Jurkat, Clone E6-1 (cell line): ENCODE data around the gene ITGAE.

ENCODE experiments used
- DNase-seq: peaks from one replicate; pipeline ENCODE4 v3.0.0-alpha.2; 2011; ENCODE audit warnings: low read depth, low spot score
- H3K4me3 ChIP-seq: 2 replicates; pipeline ENCODE4 v1.5.1; 2011; ENCODE audit warnings: mild to moderate bottlenecking, low read length, control low read depth, moderate library complexity

The ITGAE gene

DNA sequence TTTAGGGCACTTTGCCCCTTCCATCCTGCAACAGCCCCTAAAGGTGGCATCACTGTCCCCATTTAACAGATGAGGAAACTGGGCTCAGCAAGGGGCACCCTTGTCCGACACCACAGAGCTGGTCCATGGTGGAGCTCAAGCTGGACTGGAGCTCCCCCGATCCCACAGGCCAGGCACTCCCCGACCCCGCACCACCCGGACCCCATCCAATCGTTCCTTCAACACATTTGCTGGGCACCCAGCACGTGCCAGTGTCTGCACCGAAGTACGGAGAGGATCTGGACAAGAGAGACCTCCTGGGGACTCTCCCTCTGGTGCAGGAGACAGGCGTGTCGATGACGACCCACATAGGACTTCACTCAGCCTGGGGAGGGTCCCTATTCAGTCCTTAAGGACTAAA is 119.0 kb downstream of the ITGAE start:
- DNase-seq, result no peak
- no peak overlapping the region for H3K4me3 ChIP-seq

DNA sequence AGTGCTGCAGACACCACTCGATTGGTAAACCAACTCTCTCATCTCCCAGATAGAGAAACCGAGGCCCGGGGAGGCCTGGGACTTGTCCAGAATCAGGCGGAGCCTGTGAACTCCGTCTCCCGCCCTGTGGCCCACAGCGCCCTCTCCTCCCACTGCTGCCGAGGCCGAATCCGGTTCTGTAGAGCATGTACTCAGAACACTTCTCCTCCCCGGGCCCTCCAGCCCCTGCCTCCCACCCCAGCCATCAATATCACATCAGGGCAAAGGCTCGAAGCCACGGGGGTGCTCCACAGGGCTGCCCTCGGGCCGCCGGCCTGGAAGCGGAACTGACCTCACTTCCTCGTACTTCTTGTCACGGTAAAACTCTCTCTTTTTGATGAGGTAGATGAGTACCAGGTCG is 119.4 kb downstream of the ITGAE start:
- DNase-seq, result no peak
- H3K4me3 ChIP-seq, result no peak overlapping the region

DNA sequence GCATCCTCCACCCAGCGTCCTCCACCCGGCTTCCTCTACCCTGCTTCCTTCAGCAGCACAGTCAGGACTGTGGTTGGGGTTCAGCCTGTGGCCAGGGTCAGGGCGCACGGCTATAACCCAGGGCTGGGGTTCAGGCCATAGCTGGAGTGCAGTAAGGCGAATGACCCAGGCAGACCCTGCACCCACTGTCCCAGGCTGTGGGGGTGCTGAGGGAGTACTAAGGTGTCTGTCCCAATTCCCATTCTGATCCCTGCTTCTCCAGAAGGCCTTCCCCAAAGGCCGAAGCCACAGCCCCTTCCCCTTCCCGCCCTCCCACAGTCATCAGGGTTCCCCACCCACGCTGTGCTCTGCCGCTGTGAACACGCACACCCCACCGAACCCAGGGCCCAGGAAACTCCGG is 119.9 kb downstream of the ITGAE start:
- H3K4me3 ChIP-seq, result no peak overlapping the region
- DNase-seq, result no peak

DNA sequence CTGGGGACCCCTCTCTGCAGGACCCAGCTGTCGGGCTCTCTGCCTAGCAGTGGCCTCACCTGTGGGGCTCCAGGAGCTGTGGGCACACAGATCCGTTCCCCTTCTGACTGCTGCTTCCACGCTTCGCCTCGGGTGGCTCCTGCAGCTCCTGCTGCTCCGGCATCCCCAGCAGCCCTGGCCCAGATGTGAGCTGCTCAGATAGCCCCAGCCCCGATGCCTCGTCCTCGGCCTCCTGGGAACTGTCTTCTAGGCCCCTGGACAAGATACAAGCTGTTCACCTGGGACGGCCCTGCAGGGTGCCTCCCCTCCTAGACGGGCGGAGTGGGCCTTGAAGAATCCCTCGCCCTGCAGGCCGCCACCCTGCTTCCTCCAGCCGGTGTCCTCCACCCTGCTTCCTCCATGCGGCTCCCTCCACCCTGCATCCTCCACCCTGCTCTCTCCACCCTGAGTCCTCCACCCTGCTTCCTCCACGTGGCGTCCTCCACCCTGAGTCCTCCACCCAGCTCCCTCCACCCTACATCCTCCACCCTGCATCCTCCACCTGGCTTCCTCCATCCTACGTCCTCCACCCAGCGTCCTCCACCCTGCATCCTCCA is 121.4 kb downstream of the ITGAE start:
- no peak for DNase-seq
- no peak overlapping the region for H3K4me3 ChIP-seq

DNA sequence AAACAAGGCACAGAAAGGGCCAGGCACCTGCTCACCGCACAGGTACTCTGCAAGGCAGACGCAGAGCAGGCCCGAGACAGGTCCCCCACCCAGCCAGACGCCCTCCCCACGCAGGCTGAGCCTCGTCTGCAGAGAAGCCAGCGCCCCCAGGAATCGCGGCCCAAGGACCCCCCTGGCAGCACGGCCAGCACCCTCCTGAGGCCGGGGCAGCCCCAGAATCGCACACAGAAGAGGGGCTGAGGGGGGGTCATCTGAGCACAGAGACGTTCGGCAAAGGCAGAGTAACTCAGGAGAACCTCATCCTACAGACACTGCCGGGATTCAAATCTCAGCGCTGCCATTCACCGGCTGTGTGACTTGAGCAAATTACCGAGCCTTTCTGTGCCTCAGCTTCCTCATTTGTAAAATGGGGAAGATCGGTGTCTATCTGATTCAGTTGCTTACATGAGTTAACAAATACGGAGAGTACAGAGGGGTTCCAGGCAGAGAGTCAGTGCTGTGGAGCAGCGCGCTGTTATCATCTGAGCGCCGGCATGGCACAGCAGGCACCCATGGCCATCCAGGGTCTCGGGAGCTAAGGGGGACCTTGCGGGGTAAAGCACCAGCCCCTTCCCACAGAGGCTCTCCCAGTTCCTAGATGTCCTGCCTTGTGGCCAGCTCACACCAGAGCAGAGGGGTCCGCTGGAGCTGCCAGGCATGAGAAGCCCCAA is 122.0 kb downstream of the ITGAE start:
- H3K4me3 ChIP-seq, result no peak overlapping the region
- DNase-seq, result no peak

DNA sequence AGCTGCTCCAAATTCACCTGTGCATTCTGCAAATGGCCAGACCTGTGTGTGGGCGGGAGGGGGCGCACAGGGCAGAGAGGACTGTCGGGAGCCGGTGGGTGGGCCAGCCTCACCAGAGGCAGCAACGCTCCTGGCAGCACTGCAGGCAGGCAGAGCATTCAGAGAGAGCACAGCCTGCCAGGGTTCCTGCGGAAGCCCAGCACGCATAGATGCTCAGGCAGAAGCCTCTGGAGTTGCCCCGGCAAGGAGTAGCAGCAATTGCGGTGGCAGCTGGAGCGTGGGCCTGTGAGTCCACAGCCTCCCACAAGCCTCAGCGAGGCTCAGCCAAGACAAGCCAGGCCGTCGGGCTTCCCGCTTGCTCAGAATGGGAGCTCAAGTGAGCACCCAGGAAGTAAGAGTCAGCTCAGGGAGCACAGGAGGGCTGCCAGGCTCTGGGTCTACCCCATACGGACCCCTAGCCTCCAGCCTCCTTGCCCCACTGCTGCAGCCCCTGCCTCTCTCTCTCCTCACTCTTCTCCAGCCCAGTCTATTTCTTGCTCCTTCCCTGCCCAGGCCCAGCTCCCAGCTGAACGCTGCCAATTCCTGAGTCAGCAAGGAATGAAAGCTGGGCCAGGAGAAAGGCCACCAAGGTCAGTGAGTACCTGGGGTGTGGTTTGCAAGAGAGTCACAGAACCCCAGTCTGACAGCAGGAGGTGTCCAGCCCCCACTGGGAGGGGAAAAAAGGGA is 122.7 kb downstream of the ITGAE start:
- no peak for DNase-seq
- H3K4me3 ChIP-seq, result no peak overlapping the region

DNA sequence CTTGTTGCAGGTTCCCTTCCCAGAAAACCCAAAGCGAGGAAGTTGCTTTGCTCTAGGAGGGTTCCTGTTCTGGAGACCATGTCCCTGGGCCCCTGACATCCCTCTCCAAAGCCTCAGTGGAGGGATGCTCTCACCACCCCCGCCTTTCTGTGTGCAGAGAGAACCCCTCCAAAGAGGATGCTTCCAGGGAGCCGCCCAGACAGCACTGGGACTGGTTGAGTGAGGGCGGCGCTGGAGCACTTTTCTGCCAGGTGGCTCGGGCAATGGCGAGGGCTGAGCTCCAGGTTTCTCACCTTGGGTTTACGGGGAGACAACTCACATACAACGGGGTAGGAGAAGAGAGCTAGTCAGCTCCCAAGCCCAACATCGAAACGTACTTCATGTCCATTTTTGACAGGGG is 125.1 kb downstream of the ITGAE start:
- H3K4me3 ChIP-seq, result no peak overlapping the region

DNA sequence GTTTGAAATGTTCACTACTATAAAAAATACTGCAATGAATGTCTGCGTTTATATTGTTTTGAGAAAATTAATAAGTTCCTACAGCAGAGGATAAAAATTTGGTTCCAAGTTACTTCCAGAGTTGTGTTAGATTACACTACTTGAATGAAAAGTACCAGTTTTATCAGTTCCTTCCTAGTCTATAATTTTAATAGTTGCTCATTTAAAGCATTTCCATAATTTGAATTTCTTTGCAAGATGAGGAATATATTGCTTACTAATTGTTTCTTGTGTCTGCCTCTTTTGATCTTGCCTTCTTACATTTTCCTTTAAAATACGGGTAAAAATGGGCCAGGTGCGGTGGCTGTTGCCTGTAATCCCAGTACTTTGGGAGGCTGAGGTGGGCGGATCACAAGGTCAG is 128.4 kb downstream of the ITGAE start:
- no peak overlapping the region for H3K4me3 ChIP-seq
- DNase-seq, result no peak

More for the DNA sequence above, 125.1 kb downstream of the ITGAE start:
- DNase-seq, result no peak

DNA sequence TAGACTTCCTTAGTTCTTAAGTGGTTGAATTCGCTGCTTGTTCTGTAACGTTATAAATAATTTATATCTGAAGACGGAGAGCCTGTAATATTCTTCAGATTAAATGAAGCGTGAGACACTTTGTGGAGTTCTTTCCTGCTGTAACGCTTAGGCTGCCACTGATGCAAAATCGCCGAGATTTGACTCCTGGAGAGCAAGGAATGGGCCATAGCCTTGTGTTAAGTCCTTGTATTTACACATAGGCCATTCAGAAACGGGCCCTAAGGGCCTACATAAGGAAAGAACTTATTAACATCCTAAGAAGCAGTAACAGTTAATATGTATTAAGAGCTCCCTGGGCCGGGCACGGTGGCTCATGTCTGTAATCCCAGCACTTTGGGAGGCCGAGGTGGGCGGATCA is 131.4 kb downstream of the ITGAE start:
- H3K4me3 ChIP-seq, result peak overlapping the region; percentile 88
- DNase-seq, result no peak

DNA sequence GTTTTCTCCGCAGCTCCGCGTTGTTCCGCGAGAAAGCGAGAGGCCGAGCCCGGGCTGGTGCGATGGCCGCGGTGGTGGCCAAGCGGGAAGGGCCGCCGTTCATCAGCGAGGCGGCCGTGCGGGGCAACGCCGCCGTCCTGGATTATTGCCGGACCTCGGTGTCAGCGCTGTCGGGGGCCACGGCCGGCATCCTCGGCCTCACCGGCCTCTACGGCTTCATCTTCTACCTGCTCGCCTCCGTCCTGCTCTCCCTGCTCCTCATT is 132.0 kb downstream of the ITGAE start:
- DNase-seq, result no peak
- peak overlapping the region; percentile 88 for H3K4me3 ChIP-seq

DNA sequence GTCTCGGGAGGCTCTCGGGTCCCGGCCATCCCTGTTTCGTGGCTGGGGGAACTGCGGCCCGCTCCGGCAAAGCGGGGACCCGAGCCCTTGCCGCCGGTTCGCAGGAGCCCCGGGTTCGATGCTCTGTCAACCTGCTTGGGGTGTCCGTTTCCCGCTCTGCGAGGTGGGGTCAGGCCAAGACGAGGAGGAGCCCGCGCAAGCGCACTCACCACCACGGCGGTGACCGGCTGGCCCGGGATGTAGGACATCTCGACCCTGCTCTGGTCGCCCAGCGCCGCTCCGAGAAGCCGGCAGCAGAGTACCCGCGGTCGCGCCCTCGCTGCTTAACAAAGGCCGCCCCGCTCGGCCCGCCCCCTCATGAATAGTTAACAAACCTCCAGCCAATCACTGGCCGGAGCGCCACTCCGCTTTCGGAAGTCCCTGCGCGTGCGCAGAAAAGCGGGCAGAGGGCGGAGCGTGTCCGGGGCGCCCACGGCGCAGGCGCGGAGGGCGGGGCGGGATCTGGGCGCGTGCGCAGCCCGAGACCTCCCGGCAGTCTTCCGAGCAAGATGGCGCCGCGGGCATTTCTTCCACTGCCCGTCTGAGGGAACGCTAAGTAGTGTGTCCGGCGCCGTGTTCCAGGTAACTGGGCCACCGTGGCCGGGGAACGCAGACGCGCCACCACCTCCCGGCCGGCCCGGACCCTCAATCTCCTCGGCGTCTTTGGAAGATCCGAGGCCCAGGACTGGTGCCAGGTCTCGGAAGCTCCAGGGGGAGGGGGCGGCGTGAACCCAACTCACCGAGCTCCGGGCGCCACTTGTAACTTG is 132.5 kb downstream of the ITGAE start, which contains the start of the genes EMC6 and TAX1BP3:
Gene EMC6 (plus strand): TSS at position 534 of the 806 bp plus-strand sequence. CDS start 335 bp downstream, outside the sequence.
Gene TAX1BP3 (minus strand): TSS at position 300 of the 806 bp plus-strand sequence. CDS start 52 bp downstream, at position 248.
- H3K4me3 ChIP-seq, result peak within 1 kb of the TSS; percentile 88
- DNase-seq, result peak; percentile 93

DNA sequence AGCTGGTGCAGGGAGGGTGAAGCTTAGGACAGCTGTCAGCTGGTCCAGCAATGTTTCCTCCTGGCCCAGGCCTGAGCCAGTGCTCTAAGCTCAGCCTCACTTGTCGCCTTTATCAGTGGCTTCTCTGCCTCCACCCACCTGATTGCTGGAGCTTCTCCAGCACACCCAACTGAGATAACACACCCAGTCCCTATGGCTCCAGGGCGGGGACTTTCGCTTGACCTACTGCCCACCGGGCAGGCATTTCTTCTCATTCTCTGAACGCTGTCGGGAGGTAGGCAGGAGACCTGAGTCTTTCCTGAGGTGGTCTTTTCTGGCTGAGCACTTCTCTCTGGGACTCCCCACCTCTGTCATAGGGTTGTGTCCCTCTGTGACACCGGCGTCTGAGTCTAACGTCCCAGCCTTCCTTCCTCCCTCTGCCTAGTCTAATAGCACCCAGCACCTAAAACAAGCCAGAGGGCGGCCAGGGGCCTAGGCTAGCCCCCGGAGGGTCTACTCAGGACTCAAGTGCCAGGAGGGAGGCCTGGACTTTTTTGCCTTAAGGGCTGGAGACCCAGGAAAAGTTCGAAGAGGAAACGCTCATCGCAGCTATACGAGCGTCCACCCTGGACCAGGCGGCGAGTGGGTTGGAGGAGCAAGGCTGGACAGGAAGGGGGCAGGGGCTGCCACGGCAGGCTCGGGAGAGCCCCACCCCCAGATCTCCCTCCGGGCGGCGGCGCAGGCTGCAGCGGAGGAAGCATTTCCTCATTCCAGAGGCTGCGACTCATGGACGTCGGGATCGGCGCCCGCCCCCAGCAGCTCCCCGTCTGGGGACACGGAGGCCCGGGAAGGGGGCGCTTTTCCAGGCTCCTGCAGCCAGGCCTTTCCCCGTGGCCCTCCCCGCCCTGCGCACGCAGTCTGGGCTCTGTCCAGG is 133.4 kb downstream of the ITGAE start:
- peak overlapping the region; percentile 88 for H3K4me3 ChIP-seq
- no peak for DNase-seq

DNA sequence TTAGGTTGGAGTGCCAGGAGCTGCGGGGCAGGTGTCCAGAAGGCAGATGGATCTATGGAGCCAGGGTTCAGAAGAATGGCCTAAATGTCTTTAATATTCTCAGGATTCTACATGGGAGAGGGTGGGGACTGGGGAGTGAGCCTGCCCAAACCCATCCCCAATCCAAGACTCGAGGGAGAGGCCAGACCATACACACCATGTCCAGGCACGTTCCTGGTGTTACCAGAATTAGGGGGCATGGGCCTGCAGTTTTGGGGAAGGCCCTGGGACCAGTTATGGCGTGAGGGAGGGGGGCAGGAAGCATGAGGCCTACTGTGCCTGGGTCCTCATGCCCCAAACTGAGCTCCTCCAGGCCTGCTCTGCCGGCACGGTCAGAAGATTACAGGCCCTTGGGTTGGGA is 134.5 kb downstream of the ITGAE start:
- H3K4me3 ChIP-seq, result no peak overlapping the region
- no peak for DNase-seq

DNA sequence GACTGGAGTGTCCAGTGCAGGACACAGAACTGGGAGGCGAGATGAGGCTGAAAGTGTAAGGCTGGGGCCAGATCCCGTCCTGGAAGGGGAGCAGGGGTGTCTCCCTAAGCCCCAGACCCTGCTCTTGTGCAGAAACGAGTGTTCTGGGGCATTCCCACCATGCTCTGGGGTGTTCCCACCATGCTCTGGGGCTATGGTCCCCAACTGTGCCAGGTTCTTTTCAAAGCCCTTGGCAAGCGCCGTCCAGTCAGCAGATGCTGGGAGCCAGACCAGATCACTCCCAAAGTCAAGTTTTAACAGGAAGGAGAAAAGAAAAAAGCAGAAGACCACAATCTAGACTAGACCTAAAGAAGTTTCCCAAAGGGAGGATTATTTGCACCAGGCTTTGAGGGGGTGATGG is 135.2 kb downstream of the ITGAE start:
- no peak overlapping the region for H3K4me3 ChIP-seq
- DNase-seq, result no peak
